Fibroblast of skin of back (primary cell): ENCODE data around the gene PDE6H. TPM values are rescaled to one million over a fixed set of nuclear protein-coding genes. Genes with fewer than 3 reads are reported as not detected.

ENCODE experiments used
- DNase-seq: peaks from one replicate; pipeline ENCODE4 v3.0.0-alpha.2; 2013
- polyA plus RNA-seq, 2 experiments: library from polyadenylated mRNA; unstranded; fragments of 120-200 nt; gene quantifications; one replicate each; pipeline ENCODE4 v1.2.1, GENCODE V29; 2013; ENCODE audit not compliant: insufficient read length in 2 of 2

Gene PDE6H
- polyA plus RNA-seq (2013, experiment 1 of 2; ENCODE audit: insufficient read length) = not detected
- not detected for polyA plus RNA-seq (2013, experiment 2 of 2; ENCODE audit: insufficient read length)

- no peak for DNase-seq
Measured at GRCh38 chr12:14972816-14973215, at the start of gene PDE6H. TSS of gene PDE6H (plus strand) at chr12:14973042. CDS start at chr12:14978013, 4,971 bp downstream.

GRCh38 chr12:14923944-14924343 lies 48.9 kb upstream of the PDE6H start:
- no peak for DNase-seq

GRCh38 chr12:14924541-14924940 lies 48.3 kb upstream of the PDE6H start:
- DNase-seq = no peak

- DNase-seq = no peak
Measured at GRCh38 chr12:14927267-14927666, 45.6 kb upstream of the PDE6H start.

GRCh38 chr12:14928931-14929330 lies 43.9 kb upstream of the PDE6H start:
- peak; percentile 24 for DNase-seq

GRCh38 chr12:14930299-14930698 lies 42.5 kb upstream of the PDE6H start:
- peak; percentile 69 for DNase-seq

- no peak for DNase-seq
Measured at GRCh38 chr12:14931359-14931758, 41.5 kb upstream of the PDE6H start.

GRCh38 chr12:14931791-14932560 lies 40.9 kb upstream of the PDE6H start:
- DNase-seq = peak; percentile 53

GRCh38 chr12:14934511-14934910 lies 38.3 kb upstream of the PDE6H start:
- DNase-seq = no peak

GRCh38 chr12:14935031-14935430 lies 37.8 kb upstream of the PDE6H start:
- no peak for DNase-seq

GRCh38 chr12:14936224-14936861 lies 36.5 kb upstream of the PDE6H start:
- DNase-seq = no peak

- DNase-seq = no peak
Measured at GRCh38 chr12:14937014-14937413, 35.8 kb upstream of the PDE6H start.

GRCh38 chr12:14937689-14938088 lies 35.2 kb upstream of the PDE6H start:
- no peak for DNase-seq

GRCh38 chr12:14938301-14938700 lies 34.5 kb upstream of the PDE6H start, which contains the start of gene ERP27:
TSS of gene ERP27 (minus strand) at chr12:14938537. CDS start at chr12:14938508, 29 bp downstream.
- DNase-seq = no peak

- no peak for DNase-seq
Measured at GRCh38 chr12:14941369-14941768, 31.5 kb upstream of the PDE6H start.

GRCh38 chr12:14942196-14942931 lies 30.5 kb upstream of the PDE6H start:
- DNase-seq = no peak

GRCh38 chr12:14946162-14946561 lies 26.7 kb upstream of the PDE6H start:
- DNase-seq = no peak

GRCh38 chr12:14946861-14947260 lies 26.0 kb upstream of the PDE6H start:
- peak; percentile 64 for DNase-seq

GRCh38 chr12:14948672-14949071 lies 24.2 kb upstream of the PDE6H start:
- DNase-seq = peak; percentile 97

- DNase-seq = no peak
Measured at GRCh38 chr12:14949631-14950030, 23.2 kb upstream of the PDE6H start.

- no peak for DNase-seq
Measured at GRCh38 chr12:14950421-14950820, 22.4 kb upstream of the PDE6H start.

- no peak for DNase-seq
Measured at GRCh38 chr12:14950982-14951746, 21.7 kb upstream of the PDE6H start.
